ENCODE measurements around the gene PI4KB.

The PI4KB gene

GRCh38 chr1:151342021-151342420 lies 14.8 kb upstream of the PI4KB start:
- no peak overlapping the region for H3K4me3 Mint-ChIP-seq
- H3K4me1 Mint-ChIP-seq = peaks cover 19% of the 10 kb centered on the region
- H3K9me3 Mint-ChIP-seq = no peaks in the 10 kb centered on the region
- H3K27me3 Mint-ChIP-seq (ENCODE audit: low read depth) = no peaks in the 10 kb centered on the region
- TF ChIP-seq CTCF (IDR thresholded peaks at IDR 0.05; ENCODE audit: unreplicated experiment in 3 of 3) = no peak
- peak overlapping the region in 1 of 3 experiments; percentile 62 for H3K27ac Mint-ChIP-seq
- H3K36me3 Mint-ChIP-seq (ENCODE audit: low read depth) = peaks cover 25% of the 10 kb centered on the region

- Mint-ChIP-seq H3K27me3 (ENCODE audit: low read depth) (no peaks in the 10 kb centered on the region), H3K36me3 (ENCODE audit: low read depth) (peaks cover 21% of the 10 kb centered on the region), H3K4me1 (peaks cover 11% of the 10 kb centered on the region), H3K4me3 (peak overlapping the region in 1 of 3 experiments; percentile 17), H3K27ac (peak overlapping the region; percentile 54 to 61 (median 59)), H3K9me3 (no peaks in the 10 kb centered on the region)
- TF ChIP-seq CTCF (IDR thresholded peaks at IDR 0.05; ENCODE audit: unreplicated experiment in 3 of 3) = peak; percentile 58 to 75 (median 64)
Measured at GRCh38 chr1:151340870-151341754, 13.9 kb upstream of the PI4KB start.

GRCh38 chr1:151336556-151336955 lies 9.3 kb upstream of the PI4KB start:
- no peak for TF ChIP-seq CTCF (IDR thresholded peaks at IDR 0.05; ENCODE audit: unreplicated experiment in 3 of 3)
- peaks cover 6% of the 10 kb centered on the region for H3K4me1 Mint-ChIP-seq
- no peak overlapping the region for H3K4me3 Mint-ChIP-seq
- H3K27me3 Mint-ChIP-seq (ENCODE audit: low read depth) = no peaks in the 10 kb centered on the region
- peak overlapping the region in 2 of 3 experiments; percentile 25 to 75 for H3K27ac Mint-ChIP-seq
- H3K36me3 Mint-ChIP-seq (ENCODE audit: low read depth) = no peaks in the 10 kb centered on the region
- H3K9me3 Mint-ChIP-seq = no peaks in the 10 kb centered on the region

GRCh38 chr1:151334822-151335221 lies 7.6 kb upstream of the PI4KB start:
- Mint-ChIP-seq H3K27ac (no peak overlapping the region), H3K27me3 (ENCODE audit: low read depth) (no peaks in the 10 kb centered on the region), H3K4me1 (no peaks in the 10 kb centered on the region), H3K4me3 (no peak overlapping the region), H3K9me3 (no peaks in the 10 kb centered on the region), H3K36me3 (ENCODE audit: low read depth) (no peaks in the 10 kb centered on the region)
- TF ChIP-seq CTCF (IDR thresholded peaks at IDR 0.05; ENCODE audit: unreplicated experiment in 3 of 3) = no peak

GRCh38 chr1:151327903-151328674 lies 873 bp upstream of the PI4KB start:
- Mint-ChIP-seq H3K27ac (peak overlapping the region; percentile 98 to 99 (median 99)), H3K4me3 (peak overlapping the region; percentile 88 to 96 (median 94)), H3K4me1 (peaks cover 37% of the 10 kb centered on the region), H3K9me3 (no peaks in the 10 kb centered on the region), H3K27me3 (ENCODE audit: low read depth) (no peaks in the 10 kb centered on the region), H3K36me3 (ENCODE audit: low read depth) (peaks cover 18% of the 10 kb centered on the region)
- TF ChIP-seq CTCF (IDR thresholded peaks at IDR 0.05; ENCODE audit: unreplicated experiment in 3 of 3) = no peak
